Upper lobe of right lung (tissue), 1 donor: ENCODE measurements around the gene SLC22A9. TPM values are rescaled to one million over a fixed set of nuclear protein-coding genes. Genes with fewer than 3 reads are reported as not detected.
"Not testable (repeated sequence)": the region's sequence is repeated elsewhere in the genome, so short reads cannot be mapped to it uniquely, and the experiment has no call there.

Experiments used
- ATAC-seq: fragments of 200-7000 bp; cut with Tn5 transposase; one replicate; pipeline ENCODE4 v1.9.1; 2020; ENCODE audit warnings: mild to moderate bottlenecking, moderate library complexity
- DNase-seq: peaks from one replicate; pipeline ENCODE4 v3.0.0-alpha.2; 2020
- H3K27ac ChIP-seq: fragments of 200-600 bp; one replicate; pipeline ENCODE4 v1.8.0; 2022
- H3K27me3 ChIP-seq: fragments of 200-600 bp; one replicate; pipeline ENCODE4 v1.8.0; 2022; ENCODE audit warnings: mild to moderate bottlenecking
- H3K36me3 ChIP-seq: fragments of 200-600 bp; one replicate; pipeline ENCODE4 v1.8.0; 2022
- H3K4me1 ChIP-seq: fragments of 200-600 bp; one replicate; pipeline ENCODE4 v1.8.0; 2022
- H3K4me3 ChIP-seq: fragments of 200-600 bp; one replicate; pipeline ENCODE4 v1.8.0; 2022; ENCODE audit warnings: mild to moderate bottlenecking
- H3K9me3 ChIP-seq: fragments of 200-600 bp; one replicate; pipeline ENCODE4 v1.8.0; 2022
- intact Hi-C: fragments of 100-400 bp; cut with DNase I; formaldehyde crosslinking; loops from one replicate; pipeline ENCODE4 v1.11.0; 2022
- long read RNA-seq: library from polyadenylated mRNA; unstranded; transcript quantifications from one replicate; pipeline ENCODE4 v2.0.0, GENCODE V29; 2021
- total RNA-seq: library from RNA; stranded (reverse); fragmentation: NEBNext Ultra II Directional; extraction: Animal tissue kit (Norgen Biotek cat#: 25700); gene quantifications from one replicate; pipeline ENCODE4 v1.2.1, GENCODE V29; 2021
- TF ChIP-seq, protein P1 (sequence below): fragments of 200-600 bp; IDR thresholded peaks from one replicate; pipeline ENCODE4 v1.8.0; 2022; ENCODE audit warnings: antibody characterized with exemption
- donor health status: DM: no; HTN: yes; CAD: no; lungs with severe emphysema.

SLC22A9 gene
- not detected for total RNA-seq
- long read RNA-seq, result 0 reads

DNA sequence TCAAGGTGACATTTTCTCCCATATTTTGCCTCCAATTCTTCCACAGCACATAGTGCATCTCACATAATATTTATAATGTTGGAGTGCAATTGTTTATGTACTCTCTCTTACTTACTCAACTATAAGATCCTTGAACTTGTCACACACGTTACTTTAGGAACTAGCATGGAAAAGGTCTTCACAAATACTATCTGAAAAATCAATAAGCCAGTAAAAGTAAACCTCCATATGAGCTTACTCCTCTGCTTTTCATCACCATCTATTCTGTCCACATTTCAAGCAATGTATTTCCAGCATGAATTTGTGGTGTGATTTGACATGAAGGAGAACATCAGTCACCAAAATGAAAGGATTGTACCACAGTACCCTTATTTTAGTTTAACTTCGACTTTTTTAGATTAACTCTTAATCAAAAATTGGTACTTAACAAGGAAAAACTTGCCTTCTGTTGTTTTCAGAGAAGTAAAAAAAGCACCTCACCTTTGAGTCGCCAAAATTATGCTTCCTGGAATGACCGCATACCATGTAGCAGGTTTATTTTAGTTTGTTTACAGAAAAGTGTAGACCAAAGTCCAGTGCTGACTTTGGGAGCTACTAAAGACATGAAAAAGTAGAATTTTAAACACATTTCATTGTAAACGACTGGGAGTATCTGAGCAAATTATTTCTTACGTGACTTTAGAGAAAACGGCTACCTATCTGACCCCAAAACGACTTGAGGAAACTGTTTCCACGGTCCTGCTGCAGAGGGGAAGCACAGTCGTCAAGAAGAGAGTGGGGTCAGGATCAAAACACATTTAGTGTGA, at the start of gene SLC22A9:
TSS of gene SLC22A9 (plus strand) at position 621 of the 806 bp plus-strand sequence. CDS start 272 bp downstream, outside the sequence.
- Histone ChIP-seq H3K4me1 (no peaks in the 10 kb centered on the region), H3K4me3 (no peak within 1 kb of the TSS), H3K27me3 (peaks cover 8% of the 10 kb centered on the region), H3K36me3 (no peaks in the 10 kb centered on the region), H3K9me3 (no peaks in the 10 kb centered on the region), H3K27ac (no peak within 1 kb of the TSS)
- intact Hi-C loops, result no loop called here
- DNase-seq, result no peak
- ATAC-seq, result no peak
- TF ChIP-seq, protein P1, sequence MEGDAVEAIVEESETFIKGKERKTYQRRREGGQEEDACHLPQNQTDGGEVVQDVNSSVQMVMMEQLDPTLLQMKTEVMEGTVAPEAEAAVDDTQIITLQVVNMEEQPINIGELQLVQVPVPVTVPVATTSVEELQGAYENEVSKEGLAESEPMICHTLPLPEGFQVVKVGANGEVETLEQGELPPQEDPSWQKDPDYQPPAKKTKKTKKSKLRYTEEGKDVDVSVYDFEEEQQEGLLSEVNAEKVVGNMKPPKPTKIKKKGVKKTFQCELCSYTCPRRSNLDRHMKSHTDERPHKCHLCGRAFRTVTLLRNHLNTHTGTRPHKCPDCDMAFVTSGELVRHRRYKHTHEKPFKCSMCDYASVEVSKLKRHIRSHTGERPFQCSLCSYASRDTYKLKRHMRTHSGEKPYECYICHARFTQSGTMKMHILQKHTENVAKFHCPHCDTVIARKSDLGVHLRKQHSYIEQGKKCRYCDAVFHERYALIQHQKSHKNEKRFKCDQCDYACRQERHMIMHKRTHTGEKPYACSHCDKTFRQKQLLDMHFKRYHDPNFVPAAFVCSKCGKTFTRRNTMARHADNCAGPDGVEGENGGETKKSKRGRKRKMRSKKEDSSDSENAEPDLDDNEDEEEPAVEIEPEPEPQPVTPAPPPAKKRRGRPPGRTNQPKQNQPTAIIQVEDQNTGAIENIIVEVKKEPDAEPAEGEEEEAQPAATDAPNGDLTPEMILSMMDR, result no peak

GRCh38 chr11:63321723-63322122, 47.9 kb upstream of the SLC22A9 start:
- Histone ChIP-seq H3K27ac (no peak overlapping the region), H3K27me3 (no peaks in the 10 kb centered on the region), H3K9me3 (peaks cover 12% of the 10 kb centered on the region), H3K4me1 (no peaks in the 10 kb centered on the region), H3K36me3 (no peaks in the 10 kb centered on the region), H3K4me3 (no peak overlapping the region)
- no peak for DNase-seq
- TF ChIP-seq, protein P1, result no peak
- no peak for ATAC-seq
- intact Hi-C loops, result no loop called here

DNA sequence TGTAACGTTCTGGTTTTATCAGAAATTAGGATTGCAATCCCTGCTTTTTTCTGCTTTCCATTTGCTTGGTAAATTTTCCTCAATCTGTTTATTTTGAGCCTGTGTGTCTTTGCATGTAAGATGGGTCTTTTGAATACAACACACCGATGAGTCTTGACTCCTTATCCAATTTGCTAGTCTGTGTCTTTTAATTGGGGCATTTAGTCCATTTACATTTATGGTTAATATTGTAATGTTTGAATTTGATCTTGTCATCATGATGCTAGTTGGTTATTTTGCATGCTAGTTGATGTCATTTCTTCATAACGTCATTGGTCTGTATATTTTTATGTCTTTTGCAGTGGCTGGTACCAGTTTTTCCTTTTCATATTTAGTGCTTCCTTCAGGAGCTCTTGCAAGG, 34.5 kb upstream of the SLC22A9 start:
- H3K27me3 ChIP-seq, H3K4me1 ChIP-seq, H3K9me3 ChIP-seq, ATAC-seq, DNase-seq, H3K4me3 ChIP-seq, H3K27ac ChIP-seq, intact Hi-C loops, H3K36me3 ChIP-seq: not testable (repeated sequence)

DNA sequence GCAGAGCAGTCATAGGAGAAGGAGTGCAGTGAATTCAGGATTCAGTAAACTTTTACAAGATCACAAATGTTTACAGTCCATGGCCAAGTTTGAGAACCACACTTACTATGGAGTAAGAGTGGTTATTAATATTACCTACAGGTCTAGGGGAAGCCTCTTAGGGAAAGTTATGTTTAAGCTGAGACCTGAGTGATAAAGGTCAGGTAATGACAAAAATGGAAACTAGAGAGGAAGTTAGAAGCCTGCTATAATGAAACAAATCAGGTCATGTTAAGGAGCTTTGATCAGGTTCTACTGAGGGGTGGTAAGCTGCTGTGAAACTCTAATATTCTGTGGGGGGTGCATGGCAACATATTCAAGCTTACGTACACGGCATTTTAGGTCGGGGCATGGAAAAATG, 32.5 kb upstream of the SLC22A9 start:
- DNase-seq, result no peak
- no peaks in the 10 kb centered on the region for H3K36me3 ChIP-seq
- intact Hi-C loops, result no loop called here
- H3K4me3 ChIP-seq, result no peak overlapping the region
- TF ChIP-seq, protein P1, result no peak
- no peaks in the 10 kb centered on the region for H3K27me3 ChIP-seq
- no peak for ATAC-seq
- peaks cover 9% of the 10 kb centered on the region for H3K9me3 ChIP-seq
- H3K27ac ChIP-seq, result no peak overlapping the region
- H3K4me1 ChIP-seq, result no peaks in the 10 kb centered on the region

GRCh38 chr11:63343130-63343529, 26.5 kb upstream of the SLC22A9 start:
- ATAC-seq, result no peak
- Histone ChIP-seq H3K4me3 (no peak overlapping the region), H3K9me3 (no peaks in the 10 kb centered on the region), H3K36me3 (no peaks in the 10 kb centered on the region), H3K27me3 (no peaks in the 10 kb centered on the region), H3K4me1 (no peaks in the 10 kb centered on the region), H3K27ac (no peak overlapping the region)
- DNase-seq, result no peak
- TF ChIP-seq, protein P1, result no peak
- intact Hi-C loops, result no loop called here

DNA sequence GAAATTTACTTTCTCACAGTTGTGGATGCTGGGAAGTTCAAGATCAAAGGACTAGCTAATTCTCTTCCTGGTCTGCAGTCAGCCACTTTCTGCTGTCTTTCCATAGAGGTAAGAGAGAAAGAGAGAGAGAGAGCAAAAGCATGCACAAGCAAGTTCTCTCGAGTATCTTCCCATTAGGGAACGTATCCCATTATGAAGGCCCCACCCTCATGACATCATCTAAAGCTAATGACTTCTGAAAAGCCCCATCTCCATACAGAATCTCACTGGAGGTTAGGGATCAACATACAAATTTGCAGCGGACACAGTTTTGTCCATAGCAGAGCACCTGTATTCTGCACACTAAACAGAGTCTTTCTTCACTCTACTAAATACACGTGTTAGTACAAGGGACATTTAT, 17.4 kb upstream of the SLC22A9 start:
- H3K9me3 ChIP-seq, result no peaks in the 10 kb centered on the region
- ATAC-seq (no peak), DNase-seq (no peak)
- no peaks in the 10 kb centered on the region for H3K4me1 ChIP-seq
- H3K4me3 ChIP-seq, result no peak overlapping the region
- TF ChIP-seq, protein P1, result no peak
- no peaks in the 10 kb centered on the region for H3K36me3 ChIP-seq
- no peak overlapping the region for H3K27ac ChIP-seq
- intact Hi-C loops, result no loop called here
- no peaks in the 10 kb centered on the region for H3K27me3 ChIP-seq
